Measurements from ENCODE around the gene C15orf40.

DNA sequence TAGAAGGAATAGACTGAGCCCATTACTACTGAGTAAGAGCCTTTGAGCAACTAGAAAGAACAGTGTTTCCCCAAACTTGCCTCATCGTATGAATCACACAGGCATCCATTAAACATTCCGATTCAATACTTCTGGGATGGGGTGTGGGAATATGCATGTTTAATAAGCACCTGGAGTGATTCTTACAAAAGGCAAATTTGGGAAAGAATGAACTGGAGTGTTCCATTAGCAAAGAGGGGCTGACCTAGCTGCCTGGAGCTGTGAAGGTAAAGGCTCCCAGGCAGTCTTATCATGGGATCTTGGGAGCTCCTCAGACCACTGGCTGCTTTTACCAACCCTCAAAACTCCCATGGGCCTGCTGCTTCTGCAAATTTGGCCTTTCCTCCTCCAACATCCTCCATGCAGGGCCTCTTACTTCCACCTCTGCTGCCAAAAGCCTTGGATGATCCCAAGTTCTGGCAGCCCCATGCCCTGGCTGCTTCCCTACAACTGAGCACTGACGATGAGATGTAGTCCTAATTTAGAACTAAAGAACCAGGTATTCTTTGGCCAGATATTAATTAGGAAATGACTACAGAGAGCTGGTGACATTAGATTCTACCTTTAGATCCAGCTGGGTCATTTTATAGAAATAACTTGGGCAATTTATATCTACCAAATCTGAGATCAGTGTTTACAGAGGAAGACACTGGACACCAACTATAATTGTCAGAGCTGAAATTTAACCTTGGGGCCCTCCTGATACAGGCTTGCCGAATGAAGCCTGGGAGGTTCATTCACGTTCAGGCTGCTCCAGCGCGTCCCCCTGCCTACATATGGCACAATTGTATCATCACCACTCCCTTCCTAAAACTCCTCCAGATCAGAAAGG is 47.7 kb downstream of the C15orf40 start:
- TF ChIP-seq, protein P1, sequence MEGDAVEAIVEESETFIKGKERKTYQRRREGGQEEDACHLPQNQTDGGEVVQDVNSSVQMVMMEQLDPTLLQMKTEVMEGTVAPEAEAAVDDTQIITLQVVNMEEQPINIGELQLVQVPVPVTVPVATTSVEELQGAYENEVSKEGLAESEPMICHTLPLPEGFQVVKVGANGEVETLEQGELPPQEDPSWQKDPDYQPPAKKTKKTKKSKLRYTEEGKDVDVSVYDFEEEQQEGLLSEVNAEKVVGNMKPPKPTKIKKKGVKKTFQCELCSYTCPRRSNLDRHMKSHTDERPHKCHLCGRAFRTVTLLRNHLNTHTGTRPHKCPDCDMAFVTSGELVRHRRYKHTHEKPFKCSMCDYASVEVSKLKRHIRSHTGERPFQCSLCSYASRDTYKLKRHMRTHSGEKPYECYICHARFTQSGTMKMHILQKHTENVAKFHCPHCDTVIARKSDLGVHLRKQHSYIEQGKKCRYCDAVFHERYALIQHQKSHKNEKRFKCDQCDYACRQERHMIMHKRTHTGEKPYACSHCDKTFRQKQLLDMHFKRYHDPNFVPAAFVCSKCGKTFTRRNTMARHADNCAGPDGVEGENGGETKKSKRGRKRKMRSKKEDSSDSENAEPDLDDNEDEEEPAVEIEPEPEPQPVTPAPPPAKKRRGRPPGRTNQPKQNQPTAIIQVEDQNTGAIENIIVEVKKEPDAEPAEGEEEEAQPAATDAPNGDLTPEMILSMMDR (conservative IDR thresholded peaks at IDR 0.05; ENCODE audit: low read depth, low read length) = no peak
- no peak for TF ChIP-seq EZH2 (IDR thresholded peaks at IDR 0.05; ENCODE audit: borderline replicate concordance, low read depth, low read length, poor library complexity, severe bottlenecking)

Data from A673 (cell line).